Neural progenitor cell (in vitro differentiated cells): ENCODE results near the gene LYST.

Source experiments
- CTCF ChIP-seq: fragments of 200-600 bp; sonication (generic); IDR thresholded peaks from 2 replicates; pipeline ENCODE4 v1.5.1; 2017; ENCODE audit warnings: antibody characterized with exemption, mild to moderate bottlenecking
- EZH2phosphoT487 ChIP-seq: fragments of 200-600 bp; sonication (generic); IDR thresholded peaks from 2 replicates; pipeline ENCODE4 v1.6.1; 2017; ENCODE audit warnings: antibody characterized with exemption

GRCh38 chr1:235663628-235664027 lies 203.1 kb downstream of the LYST start:
- TF ChIP-seq CTCF (no peak), EZH2phosphoT487 (no peak)
